K562 (cell line): ENCODE results near the gene SPATA16. TPM values are rescaled to one million over a fixed set of nuclear protein-coding genes. Genes with fewer than 3 reads are reported as not detected.
"Not testable (repeated sequence)": the region's sequence is repeated elsewhere in the genome, so short reads cannot be mapped to it uniquely, and the experiment has no call there.

Source experiments
- ATAC-seq: fragments of 200-7000 bp; cut with Tn5 transposase; 3 replicates; pipeline ENCODE4 v1.9.1; 2020; ENCODE audit warnings: moderate library complexity
- BruUV-seq: library from RNA; stranded (reverse); fragments of 400-500 nt; replicated peaks from 2 replicates; lab custom pipeline; 2021; lab: Mats Ljungman, UMichigan
- CTCF ChIA-PET: fragments of 300-600 bp; formaldehyde crosslinking; extraction: SDS; loops from one replicate; lab custom pipeline; 2021; ENCODE audit warnings: low intra/inter-chr PET ratio; lab: Yijun Ruan, JAX
- POLR2A ChIA-PET: fragments of 300-600, 350-650 bp; sonication (Branson Sonifier 250); formaldehyde crosslinking; extraction: SDS; loops from one replicate; lab custom pipeline; 2021; ENCODE audit warnings: antibody characterized with exemption, inconsistent platforms; lab: Yijun Ruan, JAX
- DNase-seq, 4 experiments: peaks; one replicate each; pipeline versions ENCODE4 v3.0.0 to v3.0.0-alpha.2; 2011 to 2018; ENCODE audit warnings: low spot score in 3 of 4, mixed read lengths in 3 of 4; ENCODE audit errors: extremely low read depth in 1 of 4
- FAIRE-seq: peaks from 2 replicates; lab custom pipeline; 2011; peaks lifted over from hg19 to GRCh38; lab: Jason Lieb, UNC
- H2AFZ ChIP-seq: 2 replicates; pipeline ENCODE4 v1.6.0; 2011; ENCODE audit warnings: low read depth, low read length, control low read depth, inconsistent platforms
- H3K27ac ChIP-seq: fragments of 200-600 bp; 3 replicates; pipeline ENCODE4 v1.8.0; 2011; ENCODE audit warnings: low read depth, mild to moderate bottlenecking, control low read depth, inconsistent platforms, low read length, moderate library complexity, mixed read lengths; ENCODE audit errors: extremely low read depth
- H3K27me3 ChIP-seq, 2 experiments: fragments of 300-600 bp in 1 of 2; 2 replicates in 1 of 2; 3 replicates in 1 of 2; pipeline versions ENCODE4 v1.6.0 to v1.8.0; 2011; ENCODE audit warnings: inconsistent platforms in 2 of 2, low read length in 2 of 2, mild to moderate bottlenecking in 1 of 2, mixed read lengths in 1 of 2, moderate library complexity in 1 of 2; ENCODE audit not compliant: control insufficient read depth in 2 of 2, insufficient read depth in 2 of 2
- H3K36me3 ChIP-seq: fragments of 300-600 bp; 3 replicates; pipeline ENCODE4 v1.8.0; 2011; ENCODE audit warnings: mild to moderate bottlenecking, low read length, inconsistent platforms; ENCODE audit not compliant: control insufficient read depth, insufficient read depth
- H3K4me1 ChIP-seq, 2 experiments: fragments of 200-600 bp in 1 of 2; replicated peaks in 1 of 2; 2 replicates in 1 of 2; 3 replicates in 1 of 2; pipeline versions ENCODE4 v1.5.1 to v1.8.0; 2011; ENCODE audit warnings: inconsistent platforms in 2 of 2, low read length in 2 of 2, mild to moderate bottlenecking in 1 of 2, mixed read lengths in 1 of 2, moderate library complexity in 1 of 2; ENCODE audit not compliant: control insufficient read depth in 2 of 2, insufficient read depth in 2 of 2
- H3K4me2 ChIP-seq: 2 replicates; pipeline ENCODE4 v1.6.1; 2011; ENCODE audit warnings: low read length, control low read depth, inconsistent platforms, mixed read lengths; ENCODE audit not compliant: insufficient read depth
- H3K4me3 ChIP-seq: fragments of 200-600 bp; sonication (generic), shearing (Covaris generic); 2 replicates; pipeline ENCODE4 v1.5.1; 2016; ENCODE audit warnings: control low read depth, inconsistent platforms
- H3K79me2 ChIP-seq: fragments of 200-600 bp; 3 replicates; pipeline ENCODE4 v1.8.0; 2011; ENCODE audit warnings: low read length, inconsistent platforms; ENCODE audit not compliant: control insufficient read depth, insufficient read depth
- H3K9ac ChIP-seq, 2 experiments: 2 replicates each; pipeline versions ENCODE4 v1.6.0 to v1.6.1; 2011; ENCODE audit warnings: low read depth in 2 of 2, low read length in 2 of 2, control low read depth in 1 of 2, inconsistent platforms in 1 of 2, mild to moderate bottlenecking in 1 of 2, mixed read lengths in 1 of 2; ENCODE audit not compliant: insufficient read depth in 1 of 2
- H3K9me1 ChIP-seq: one replicate; pipeline ENCODE4 v1.6.0; 2011; ENCODE audit warnings: inconsistent platforms, mild to moderate bottlenecking, low read length, moderate library complexity; ENCODE audit not compliant: control insufficient read depth, insufficient read depth
- H3K9me3 ChIP-seq: replicated peaks from 2 replicates; pipeline ENCODE4 v1.5.1; 2011; ENCODE audit warnings: low read depth, low read length, inconsistent platforms; ENCODE audit not compliant: control insufficient read depth, insufficient read depth
- H4K20me1 ChIP-seq: replicated peaks from 2 replicates; pipeline ENCODE4 v1.6.1; 2011; ENCODE audit warnings: low read length, inconsistent platforms, mixed read lengths; ENCODE audit not compliant: control insufficient read depth, insufficient read depth
- ZNF212 ChIP-seq: fragments of 450-650 bp; formaldehyde crosslinking; IDR thresholded peaks from 2 replicates; pipeline ENCODE4 v1.4.0; 2020; ENCODE audit warnings: mild to moderate bottlenecking
- ZNF232 ChIP-seq: sonication (generic); formaldehyde crosslinking; IDR thresholded peaks from 2 replicates; pipeline ENCODE4 v1.8.0; 2022; ENCODE audit warnings: mild to moderate bottlenecking, missing genetic modification reagents
- WGBS: fragments of 100-300 bp; shearing (Covaris generic); methylation state at CpG from one replicate; pipeline ENCODE4 v1.1.6; 2016; ENCODE audit warnings: low coverage, mixed read lengths; ENCODE audit not compliant: insufficient coverage; ENCODE audit errors: missing lambda C conversion rate; 5-methylcytosine and 5-hydroxymethylcytosine counted together
- in situ Hi-C: fragments of 300-500 bp; cut with MboI; formaldehyde crosslinking; loops from 4 replicates; pipeline ENCODE4 v1.15.0; 2018; ENCODE audit warnings: inconsistent platforms, mixed read lengths
- intact Hi-C: fragments of 100-400 bp; cut with micrococcal nuclease; formaldehyde crosslinking; loops from 2 replicates; pipeline ENCODE4 v1.14.2; 2022
- polyA plus RNA-seq, 8 experiments: library from polyadenylated mRNA; depleted of rRNA in 4 of 8; stranded (reverse) in 5 of 8; unstranded in 3 of 8; fragments of >200 nt; fragmentation: Nextera tagmentation in 2 of 8; fragmentation: Illumina TruSeq in 1 of 8; extraction: Ambion mirVana in 2 of 8; extraction: Trizol in 1 of 8; gene quantifications; 2 replicates each; pipeline versions ENCODE4 v1.2.1 to v1.2.3, GENCODE V29; 2011 to 2014; ENCODE audit warnings: inconsistent platforms in 1 of 8, missing spikeins in 1 of 8
- total RNA-seq, 7 experiments: library from RNA; depleted of rRNA in 6 of 7; stranded (reverse); fragments of >200 nt in 6 of 7; fragmentation: Illumina TruSeq in 2 of 7; extraction: Trizol in 2 of 7; gene quantifications; 2 replicates each; pipeline versions ENCODE4 v1.2.1 to v1.2.3, GENCODE V29; 2011 to 2021; ENCODE audit warnings: low replicate concordance in 1 of 7

SPATA16 gene
- total and polyA plus RNA-seq, 9 of the 15 experiments (the other 6 are each of a cell fraction or from before 2014, with no cell fraction given), result not detected

DNA sequence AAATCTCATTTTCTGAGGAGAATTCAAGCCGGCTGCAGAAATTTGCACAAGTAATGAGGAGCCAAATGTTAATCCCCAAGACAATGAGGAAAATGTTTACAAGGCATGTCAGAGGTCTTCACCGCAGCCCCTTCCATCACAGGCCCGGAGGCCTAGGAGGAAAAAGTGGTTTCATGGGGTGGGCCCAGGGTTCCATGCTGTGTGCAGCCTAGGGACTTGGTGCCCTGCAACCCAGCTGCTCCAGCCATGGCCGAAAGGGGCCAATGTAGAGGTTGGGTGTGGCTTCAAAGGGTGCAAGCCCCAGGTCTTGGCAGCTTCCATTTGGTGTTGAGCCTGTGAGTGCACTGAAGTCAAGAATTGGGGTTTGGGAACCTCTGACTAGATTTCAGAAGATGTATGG lies 42.0 kb upstream of the SPATA16 start:
- DNase-seq, H3K36me3 ChIP-seq, H3K4me2 ChIP-seq, H3K79me2 ChIP-seq, FAIRE-seq, H3K4me3 ChIP-seq, H3K9ac ChIP-seq, POLR2A ChIA-PET, H3K9me3 ChIP-seq, BruUV-seq, H2AFZ ChIP-seq, H4K20me1 ChIP-seq, H3K27ac ChIP-seq, H3K9me1 ChIP-seq, ATAC-seq, intact Hi-C loops, CTCF ChIA-PET, H3K27me3 ChIP-seq, in situ Hi-C loops, H3K4me1 ChIP-seq: not testable (repeated sequence)
- 0% methylated on average over 4 of the region's 4 CpGs for WGBS

DNA sequence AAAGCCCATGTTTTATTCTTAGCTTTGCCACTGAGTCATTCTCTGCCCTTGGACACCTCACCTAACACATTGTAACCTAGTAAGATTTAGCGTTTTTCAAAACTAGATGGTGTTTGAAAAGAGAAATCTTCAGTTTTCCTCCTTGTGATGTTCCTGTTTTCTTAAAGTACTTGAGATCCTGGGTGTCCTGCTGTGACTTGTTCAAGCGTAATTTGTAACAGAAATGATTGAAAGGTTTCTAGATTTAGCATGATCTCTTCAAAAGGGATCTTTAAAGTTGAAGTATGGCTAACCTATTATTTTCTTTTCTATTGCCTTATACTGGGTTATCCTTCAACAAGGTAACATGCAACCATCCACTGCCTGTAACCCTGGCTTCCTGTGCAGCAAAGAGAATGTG lies 32.6 kb upstream of the SPATA16 start:
- Histone ChIP-seq H3K4me3 (no peak overlapping the region), H3K36me3 (no peaks in the 10 kb centered on the region), H3K4me1 (no peaks in the 10 kb centered on the region), H3K9me3 (no peaks in the 10 kb centered on the region), H3K27me3 (no peaks in the 10 kb centered on the region), H3K79me2 (no peaks in the 10 kb centered on the region), H3K4me2 (no peak overlapping the region), H2AFZ (no peak overlapping the region), H3K9me1 (no peaks in the 10 kb centered on the region), H3K9ac (no peak overlapping the region), H4K20me1 (no peaks in the 10 kb centered on the region)
- BruUV-seq, result no TSS peak
- FAIRE-seq, result no peak
- in situ Hi-C loops, result no loop called here
- 0% methylated on average over 2 of the region's 2 CpGs for WGBS
- ChIA-PET POLR2A (no interaction called here), CTCF (no interaction called here)
- intact Hi-C loops, result no loop called here
- no peak for DNase-seq
- TF ChIP-seq ZNF232 (CRISPR knock-in tag) (no peak), ZNF212 (no peak)
- TF ChIP-seq, all 486 proteins: peak for 0
- no peak for ATAC-seq
- H3K27ac ChIP-seq, result no peak overlapping the region

- ATAC-seq, H3K9me1 ChIP-seq, H3K36me3 ChIP-seq, H3K79me2 ChIP-seq, BruUV-seq, POLR2A ChIA-PET, H3K4me2 ChIP-seq, intact Hi-C loops, H3K27ac ChIP-seq, CTCF ChIA-PET, H2AFZ ChIP-seq, in situ Hi-C loops, H4K20me1 ChIP-seq, H3K9me3 ChIP-seq, H3K4me1 ChIP-seq, H3K9ac ChIP-seq, DNase-seq, FAIRE-seq, H3K27me3 ChIP-seq, H3K4me3 ChIP-seq: not testable (repeated sequence)
- 2% methylated on average over 5 of the region's 8 CpGs for WGBS
Observed at GRCh38 chr3:173159139-173159538, 18.1 kb upstream of the SPATA16 start.

GRCh38 chr3:173156533-173156932 lies 15.5 kb upstream of the SPATA16 start:
- POLR2A ChIA-PET, H4K20me1 ChIP-seq, H3K27ac ChIP-seq, ATAC-seq, H3K9me3 ChIP-seq, H3K4me1 ChIP-seq, H2AFZ ChIP-seq, H3K9me1 ChIP-seq, H3K4me2 ChIP-seq, CTCF ChIA-PET, BruUV-seq, H3K27me3 ChIP-seq, intact Hi-C loops, in situ Hi-C loops, DNase-seq, H3K4me3 ChIP-seq, H3K9ac ChIP-seq, FAIRE-seq, H3K79me2 ChIP-seq, H3K36me3 ChIP-seq: not testable (repeated sequence)
- 2% methylated on average over 6 of the region's 9 CpGs for WGBS
